GM19043 (cell line): Measurements from ENCODE around the gene TEX53.

ENCODE experiments used
- ATAC-seq: cut with Tn5 transposase; IDR thresholded peaks from one replicate; pipeline ENCODE4 v1.9.1; 2021; ENCODE audit warnings: low read depth; ENCODE audit not compliant: unreplicated experiment

Gene TEX53

DNA sequence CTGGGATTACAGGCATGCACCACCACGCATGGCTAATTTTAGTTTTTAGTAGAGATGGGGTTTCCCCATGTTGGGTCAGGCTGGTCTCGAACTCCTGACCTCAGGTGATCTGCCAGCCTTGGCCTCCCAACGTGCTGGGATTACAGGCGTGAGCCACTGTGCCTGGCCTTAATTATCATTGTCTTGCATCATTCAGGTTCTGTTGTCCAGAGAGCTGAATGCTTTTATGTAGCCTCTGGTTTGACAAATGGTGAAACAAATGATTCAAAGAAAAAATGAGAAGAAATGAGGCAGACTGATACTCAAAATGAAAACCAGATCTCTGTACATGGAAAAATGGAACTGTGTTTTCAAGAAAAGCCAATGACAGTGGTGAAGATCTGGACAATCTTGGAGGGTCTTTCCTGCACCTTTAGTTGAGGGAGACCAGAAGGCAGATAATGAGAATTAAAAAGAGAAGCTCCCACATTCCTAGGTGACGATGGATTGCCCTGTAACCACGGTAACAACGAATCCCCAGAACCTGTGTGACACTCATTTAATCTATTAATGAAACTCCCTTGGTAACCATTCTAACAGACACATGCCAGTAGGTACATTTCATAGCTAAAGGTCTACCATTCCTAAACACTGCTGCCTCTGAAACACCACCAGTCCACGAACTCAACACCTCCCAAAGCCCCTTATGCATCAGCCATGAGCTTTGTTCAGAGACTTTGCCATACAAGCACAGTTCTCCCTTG is 22.8 kb upstream of the TEX53 start:
- ATAC-seq = no peak

DNA sequence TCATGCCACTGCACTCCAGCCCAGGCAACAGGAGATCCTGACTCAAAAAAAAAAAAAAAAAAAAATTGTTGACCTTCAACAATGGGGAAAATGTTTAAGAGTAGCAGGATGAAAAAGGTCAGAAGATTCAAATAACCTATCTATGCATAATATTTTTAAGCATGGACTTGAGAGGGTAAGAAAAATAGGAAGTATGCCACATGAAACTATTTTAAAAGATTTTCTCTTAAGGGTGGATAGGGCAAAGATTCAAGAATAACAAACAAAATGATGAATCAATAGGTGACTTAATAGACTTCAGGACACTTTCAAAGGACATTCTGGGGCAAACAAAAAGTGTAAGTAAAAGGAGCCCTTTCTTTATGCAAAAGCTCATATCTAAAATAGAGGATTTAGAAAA is 21.2 kb upstream of the TEX53 start:
- ATAC-seq = no peak

DNA sequence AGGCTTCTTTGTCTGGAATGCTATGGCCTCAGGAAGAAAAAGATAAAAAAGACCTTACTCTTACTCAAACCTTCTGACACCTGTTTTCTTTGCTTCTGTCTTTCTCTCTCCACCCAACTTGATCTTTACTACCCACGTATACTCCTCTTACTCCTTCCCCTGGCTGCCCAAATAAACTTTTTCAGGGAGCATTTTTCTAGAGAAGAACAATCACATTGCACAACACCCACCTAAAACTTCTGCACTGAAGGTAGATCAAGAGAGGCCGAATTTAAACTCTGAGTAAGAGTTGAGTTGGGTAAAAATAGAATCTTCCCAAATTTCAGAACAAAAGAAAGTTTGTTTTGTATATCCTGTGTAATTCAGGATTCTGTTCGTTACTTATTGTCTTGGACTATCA is 20.5 kb upstream of the TEX53 start:
- ATAC-seq = no peak

DNA sequence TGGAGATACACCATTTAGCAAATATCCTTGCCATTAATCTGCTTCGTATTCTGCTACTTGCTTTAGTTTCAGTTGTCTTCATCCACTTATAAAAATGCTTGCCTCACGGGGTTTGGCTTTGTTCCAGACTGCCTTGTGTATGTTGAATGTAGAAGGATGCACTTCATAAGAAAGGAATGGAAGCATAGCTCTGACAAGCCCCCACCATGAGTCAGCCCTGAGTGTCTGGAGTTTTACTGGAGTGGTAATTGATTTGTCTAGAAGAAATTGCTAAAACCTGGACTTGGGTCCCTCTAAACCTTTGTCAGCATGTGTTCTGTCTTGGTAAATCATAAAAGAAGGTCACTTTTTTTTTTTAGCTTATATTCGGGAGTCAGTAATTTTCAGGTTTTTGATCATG is 19.8 kb upstream of the TEX53 start:
- no peak for ATAC-seq

DNA sequence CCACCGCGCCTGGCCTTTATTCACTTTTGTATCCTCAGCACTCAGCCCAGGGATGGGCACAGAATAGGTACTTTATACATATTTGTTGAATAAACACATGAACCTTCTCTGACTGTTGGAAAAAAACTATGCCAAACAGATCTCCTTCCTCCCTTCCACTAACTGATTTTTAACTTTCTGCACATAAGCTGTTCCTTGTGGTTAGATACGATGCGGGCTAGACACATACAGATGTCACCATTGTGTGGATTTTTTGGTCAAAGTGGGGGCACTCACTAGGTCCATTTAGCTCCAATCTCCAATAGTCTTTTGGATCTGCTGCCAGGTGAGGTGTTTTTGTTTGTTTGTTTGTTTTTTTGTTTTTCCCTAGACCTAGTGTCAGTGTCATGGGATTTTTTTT is 19.3 kb upstream of the TEX53 start:
- no peak for ATAC-seq

DNA sequence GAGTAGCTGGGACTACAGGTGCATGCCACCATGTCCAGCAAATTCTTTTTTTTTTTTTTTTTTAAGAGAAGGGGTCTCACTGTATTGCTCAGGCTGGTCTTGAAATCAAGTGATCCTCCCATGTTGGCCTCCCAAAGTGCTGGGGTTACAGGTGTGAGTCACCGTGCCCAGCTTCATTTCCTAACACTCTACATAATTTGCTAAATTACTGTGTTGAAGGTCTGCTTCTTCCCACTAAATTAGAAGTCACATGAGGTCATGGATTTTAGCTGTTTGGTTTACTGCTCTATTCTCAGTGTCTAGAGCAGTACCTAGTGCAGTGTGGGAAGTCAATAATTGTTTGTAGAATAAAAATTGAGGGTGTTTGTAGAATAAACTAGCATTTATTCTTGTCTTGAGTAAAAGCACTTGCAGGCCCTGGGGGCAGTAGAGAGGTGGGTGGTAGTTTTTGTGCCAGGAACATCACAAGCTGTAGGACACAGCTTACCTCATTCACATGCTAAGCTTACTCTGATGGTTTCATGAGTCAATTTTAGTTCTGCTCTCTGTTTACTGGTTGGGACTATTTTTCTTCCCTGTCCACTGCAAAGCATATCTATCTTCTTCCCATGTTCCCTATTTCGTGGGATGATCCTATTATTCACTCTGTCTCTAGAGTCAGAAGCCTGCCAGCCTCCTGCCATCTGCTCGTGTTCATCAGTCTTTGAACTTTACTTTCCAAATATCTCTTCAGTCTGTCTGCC is 17.4 kb upstream of the TEX53 start:
- ATAC-seq = no peak

DNA sequence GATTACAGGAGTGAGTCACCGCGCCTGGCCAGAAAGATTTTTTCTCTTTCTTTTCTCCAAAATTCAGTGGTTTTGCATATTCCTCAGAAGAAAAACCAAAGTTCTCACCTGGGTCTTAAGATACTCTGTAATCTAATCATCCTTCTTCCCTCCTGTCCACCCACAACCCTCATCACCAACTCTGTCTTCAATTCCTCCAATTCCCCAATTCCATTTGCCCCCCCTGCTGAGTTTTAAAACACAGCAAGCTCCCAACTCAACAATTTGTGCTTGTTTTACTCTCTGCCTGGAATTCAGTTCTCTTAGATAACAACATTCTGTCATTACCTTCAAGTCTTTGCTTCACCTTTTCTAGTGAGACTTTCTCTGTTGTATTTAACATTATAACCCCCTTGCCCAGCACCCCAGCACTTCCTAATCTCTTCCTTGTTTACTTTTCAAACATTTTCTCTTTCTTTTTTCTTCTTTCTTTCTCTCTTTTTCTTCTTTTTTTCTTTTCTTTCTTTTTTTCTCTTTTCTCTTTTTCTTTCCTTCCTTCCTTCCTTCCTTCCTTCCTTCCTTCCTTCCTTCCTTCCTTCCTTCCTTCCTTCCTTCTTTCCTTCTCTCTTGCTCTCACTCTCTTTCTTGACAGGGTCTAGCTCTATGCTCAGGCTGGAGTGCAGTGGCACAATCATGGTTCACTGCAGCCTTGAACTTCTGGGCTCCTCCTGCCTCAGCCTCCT is 16.6 kb upstream of the TEX53 start:
- no peak for ATAC-seq

DNA sequence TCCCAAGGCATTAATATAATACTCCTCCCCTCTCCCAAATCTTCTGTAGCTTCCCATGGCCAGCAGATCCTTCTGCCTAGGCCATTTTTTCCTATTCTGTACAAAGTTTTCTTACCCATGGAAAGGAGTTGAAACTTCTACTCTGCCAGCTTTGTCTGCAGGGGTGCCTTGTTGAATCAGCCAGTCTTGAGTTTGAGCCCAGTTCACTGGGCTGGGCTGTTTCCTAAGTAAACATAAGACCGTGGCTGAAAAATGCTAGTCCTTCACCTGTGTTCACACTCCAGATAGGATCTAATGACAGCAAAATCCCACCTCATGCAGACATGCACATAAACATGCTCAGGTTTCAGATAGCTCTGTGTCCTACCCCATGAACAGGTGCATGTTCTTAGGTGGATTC is 14.0 kb upstream of the TEX53 start:
- ATAC-seq = no peak

DNA sequence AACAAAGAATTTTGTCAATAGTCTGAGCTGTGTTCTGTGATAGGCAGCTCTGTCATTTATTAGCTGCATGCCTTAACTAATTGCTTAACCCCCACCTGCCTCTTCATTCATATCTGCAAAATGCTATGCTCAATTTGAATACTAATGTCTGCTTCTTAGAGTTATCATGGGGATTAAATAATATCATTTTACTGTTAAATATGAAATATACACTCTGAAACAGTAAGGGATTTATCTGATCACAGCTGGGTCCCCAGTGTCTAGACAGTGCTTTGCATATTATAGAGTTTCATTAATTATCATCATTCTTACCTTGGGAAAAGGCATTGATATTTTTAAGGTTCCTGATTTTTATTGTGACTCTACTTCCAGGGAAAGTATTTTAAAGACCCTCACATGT is 12.4 kb upstream of the TEX53 start:
- ATAC-seq = no peak

DNA sequence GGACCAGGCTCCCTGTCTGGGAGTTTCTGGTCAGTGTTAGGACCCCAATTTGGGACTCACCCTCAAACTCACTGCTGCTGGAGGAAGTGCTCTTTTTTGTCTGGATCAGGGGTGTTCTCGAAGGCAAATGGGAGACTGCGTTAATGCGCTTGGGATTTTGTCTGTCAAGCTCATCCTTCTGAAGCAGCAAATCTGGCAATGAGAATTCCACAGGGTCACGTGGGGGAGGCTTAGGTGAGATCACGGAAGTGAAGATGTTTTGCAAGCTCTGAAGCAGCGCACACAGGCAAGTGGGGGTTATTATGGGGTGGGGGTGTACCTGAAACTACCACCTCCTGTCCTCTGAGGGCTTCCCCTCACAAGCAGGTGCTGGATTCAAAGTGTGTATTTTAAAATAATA is 10.5 kb upstream of the TEX53 start:
- no peak for ATAC-seq

DNA sequence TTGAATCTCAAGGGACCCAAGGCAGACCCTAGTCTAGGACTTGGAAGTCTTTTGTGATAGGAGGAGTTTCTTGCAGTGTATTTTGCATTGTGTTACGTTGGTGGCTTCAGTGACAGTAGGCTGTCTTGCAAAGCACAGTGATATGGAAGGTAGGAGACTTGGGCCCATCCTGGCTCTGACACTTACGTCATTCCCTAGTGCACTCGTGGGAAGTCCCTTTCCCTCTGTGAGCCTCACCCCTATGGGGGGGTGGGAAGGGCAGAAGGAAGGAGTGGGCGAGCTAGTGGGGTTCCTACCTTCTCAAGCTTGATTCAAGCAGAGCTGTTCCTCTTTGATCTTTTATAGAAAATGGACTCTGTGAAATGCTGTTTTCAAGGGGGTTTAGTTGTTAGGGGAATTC is 9.2 kb upstream of the TEX53 start:
- ATAC-seq = no peak

DNA sequence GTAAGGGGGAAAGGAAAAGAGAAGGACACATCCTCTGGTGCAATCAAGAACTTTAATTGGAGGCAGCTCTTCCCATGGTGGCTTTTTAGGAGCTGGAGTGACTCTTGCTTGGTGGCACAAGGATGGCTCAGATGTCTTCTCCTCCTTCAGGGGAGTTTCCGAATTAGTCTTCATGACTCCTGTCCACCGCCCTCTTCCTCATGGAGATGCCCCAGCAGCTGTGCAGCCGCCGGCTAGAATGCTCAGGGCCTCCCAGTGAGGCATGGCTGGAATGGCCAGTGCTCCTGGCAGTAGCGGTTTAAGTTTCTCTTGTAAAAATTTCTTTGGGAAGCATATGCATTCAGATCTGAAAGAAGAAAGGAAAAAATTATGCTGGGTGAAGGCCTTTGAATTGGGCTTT is 8.8 kb upstream of the TEX53 start:
- no peak for ATAC-seq

DNA sequence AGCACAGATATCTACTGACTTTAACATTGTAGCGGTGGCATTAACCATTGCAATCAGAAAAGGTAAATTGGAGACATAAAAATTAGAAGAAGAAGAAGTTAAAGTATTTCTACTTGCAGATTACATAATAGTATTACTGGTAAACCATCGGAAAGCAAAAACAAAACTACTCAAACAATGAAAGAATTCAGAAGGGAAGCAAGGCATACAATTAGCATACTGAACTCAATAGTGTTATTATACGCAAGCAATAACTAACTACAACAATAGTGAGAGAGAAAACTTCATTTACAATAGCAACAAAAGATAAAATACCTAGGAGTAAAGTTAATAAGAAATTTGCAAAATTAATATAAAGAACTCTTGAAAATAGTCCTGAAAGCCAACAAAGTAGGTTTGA is 6.6 kb upstream of the TEX53 start:
- ATAC-seq = no peak

DNA sequence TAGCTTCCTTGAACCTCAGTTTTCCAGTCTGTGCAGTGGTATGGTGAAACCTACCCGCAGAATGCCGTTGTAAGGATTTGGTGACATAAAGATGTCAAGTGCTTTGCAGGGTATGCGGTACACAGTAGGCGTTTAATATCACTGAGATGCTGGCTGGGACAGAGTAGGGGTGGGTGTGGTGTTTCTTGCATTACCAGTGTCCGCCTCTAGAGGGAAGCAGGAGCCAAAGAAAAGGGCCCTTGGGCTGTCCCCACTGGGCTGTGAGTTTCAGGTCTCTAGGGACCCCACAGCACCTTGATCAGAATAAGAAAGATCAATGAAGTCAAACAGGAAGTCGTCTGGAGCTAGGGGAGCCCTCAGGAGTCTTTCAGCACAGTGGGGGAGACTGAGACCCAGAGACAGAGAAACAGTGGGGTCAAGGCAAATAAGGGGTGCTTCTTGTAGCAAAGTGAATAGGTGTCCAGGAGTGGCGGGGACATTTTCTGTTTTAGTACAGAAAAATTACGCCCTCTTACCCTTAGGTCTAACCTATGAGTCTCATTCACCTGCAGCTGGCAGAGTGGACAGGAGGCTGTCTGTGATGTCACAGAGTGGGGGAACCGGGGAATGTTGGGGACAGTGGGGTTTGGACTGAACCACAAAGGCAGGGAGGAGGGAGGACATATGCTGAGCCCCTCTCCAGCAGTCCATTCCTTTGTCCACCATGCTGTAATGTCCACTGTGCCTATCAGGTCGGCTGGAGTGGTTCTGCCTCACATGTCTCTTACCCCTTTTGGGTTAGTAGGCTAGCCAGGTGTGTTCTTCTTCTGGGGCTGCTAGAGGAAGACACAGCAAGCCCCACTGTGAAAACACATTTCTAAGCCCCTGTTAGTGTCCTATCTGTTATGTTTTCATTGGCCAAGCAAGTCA is 4.7 kb upstream of the TEX53 start:
- peak; percentile 82 for ATAC-seq

DNA sequence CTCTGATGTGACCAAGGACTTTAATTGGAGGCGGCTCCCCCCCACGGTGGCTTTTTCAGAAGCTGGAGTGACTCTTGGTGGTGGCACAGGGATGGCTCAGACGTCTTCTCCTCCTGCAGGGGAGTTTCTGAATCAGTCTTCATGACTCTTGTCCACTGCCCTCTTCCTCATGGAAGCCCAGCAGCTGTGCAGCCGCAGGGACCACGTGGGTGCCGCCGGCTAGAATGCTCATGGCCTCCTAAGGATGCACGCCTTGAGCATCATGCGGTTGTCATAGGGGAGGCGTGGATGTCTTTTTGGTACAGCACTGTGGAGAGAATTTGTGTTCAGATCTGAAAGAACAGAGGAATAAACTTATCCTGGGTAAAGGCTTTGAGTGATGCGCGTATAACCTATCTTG is 1.3 kb downstream of the TEX53 start:
- ATAC-seq = no peak

DNA sequence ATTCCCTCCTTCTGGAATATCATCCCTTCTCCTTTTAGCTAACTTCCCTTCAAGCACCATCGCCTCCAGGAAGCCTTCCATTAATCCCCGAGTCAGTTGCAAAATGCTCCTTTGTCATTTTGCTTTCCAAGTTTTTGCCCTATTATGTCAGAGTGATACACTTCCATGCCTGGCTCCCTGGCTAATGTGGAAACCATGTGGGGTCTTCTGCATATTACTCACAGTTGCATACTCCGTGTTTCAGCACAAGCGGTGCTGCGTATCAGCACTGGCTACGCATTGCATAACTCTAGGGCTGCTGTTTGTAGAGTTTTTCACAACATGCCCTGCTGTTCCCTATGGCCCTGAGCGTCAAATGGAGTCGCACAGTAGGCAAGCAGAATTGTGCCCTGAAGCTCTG is 1.9 kb downstream of the TEX53 start:
- ATAC-seq = no peak

DNA sequence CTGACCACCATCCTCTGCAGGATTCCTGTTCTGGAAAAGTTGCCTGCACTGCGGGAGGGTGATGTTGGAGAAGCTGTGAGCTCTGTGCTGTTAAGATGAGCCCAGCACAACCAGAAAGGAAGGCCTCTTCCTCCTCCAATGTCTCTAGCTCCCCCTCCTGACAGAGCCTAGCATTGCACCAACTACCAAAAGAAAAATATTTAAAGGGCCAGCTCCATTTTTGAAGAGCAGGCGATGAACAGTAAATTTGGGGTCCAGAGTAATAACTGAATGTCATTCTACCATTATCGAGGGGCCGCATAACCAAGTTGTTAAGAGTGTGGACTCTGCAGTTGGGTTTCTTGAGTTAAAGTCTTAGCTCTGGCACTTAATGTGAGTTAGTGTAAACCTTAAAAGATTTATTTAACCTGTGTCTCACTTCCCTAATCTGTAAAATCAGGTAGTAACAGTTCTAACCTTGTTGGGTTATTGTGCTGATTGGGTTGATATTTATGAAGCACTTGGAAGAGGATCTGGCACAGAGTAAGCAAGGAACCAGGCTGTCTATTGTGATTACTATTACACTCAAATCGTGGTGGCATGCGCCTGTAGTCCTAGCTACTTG is 3.9 kb downstream of the TEX53 start:
- ATAC-seq = peak; percentile 76

DNA sequence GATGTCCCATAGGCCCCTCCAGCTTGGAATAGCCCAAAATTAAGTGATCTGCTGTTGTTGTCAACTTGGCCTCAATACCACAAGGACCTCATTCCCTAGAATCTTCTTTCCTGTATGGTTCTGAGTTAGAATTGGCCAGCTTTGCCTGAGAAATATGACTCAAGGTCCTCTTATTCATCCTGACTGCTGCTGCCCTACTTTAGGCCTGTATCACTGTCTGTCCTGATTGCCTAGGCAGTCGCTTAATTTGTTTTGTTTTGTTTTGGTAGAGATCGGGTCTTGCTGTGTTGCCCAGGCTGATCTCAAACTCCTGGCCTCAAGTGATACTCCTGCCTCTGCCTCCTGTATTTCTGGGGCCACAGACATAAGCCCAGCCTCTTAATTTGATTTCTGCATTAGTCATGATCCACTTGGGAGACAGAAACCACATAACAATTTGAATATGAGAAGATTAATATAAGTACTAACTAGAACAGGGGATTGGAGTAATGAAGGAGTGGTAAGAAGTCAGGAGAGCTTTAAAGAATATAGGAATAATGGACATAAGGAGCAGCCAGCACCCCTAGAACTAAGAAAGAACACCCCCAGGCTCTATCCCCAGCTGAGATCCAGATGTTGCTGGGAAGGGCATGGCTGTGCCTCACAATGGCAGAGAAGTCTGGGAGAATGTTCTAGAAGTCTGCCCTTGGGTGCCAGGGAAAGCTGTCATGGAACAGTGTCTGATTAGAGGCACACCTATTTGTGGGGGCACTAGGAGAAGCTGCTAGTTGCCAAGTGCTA is 4.6 kb downstream of the TEX53 start:
- peak; percentile 14 for ATAC-seq

DNA sequence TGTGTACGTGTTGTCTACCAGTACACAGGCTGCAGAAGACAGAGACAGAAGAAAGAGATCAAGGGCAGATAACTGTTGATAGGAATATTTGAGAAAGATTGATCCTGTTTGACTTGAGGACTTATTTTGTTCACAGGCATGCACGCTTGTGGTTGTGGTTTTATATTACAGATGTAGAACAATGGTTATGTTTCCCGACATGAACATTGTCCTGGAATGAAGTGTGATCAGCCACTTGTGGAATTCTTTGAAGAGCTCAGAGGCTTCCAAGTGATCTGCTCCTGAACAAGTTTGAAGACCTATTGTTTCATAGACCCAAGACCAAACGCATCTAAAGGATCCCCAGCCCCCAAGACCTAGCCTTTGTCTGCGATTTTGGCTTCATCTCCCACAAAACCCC is 13.7 kb downstream of the TEX53 start:
- no peak for ATAC-seq

DNA sequence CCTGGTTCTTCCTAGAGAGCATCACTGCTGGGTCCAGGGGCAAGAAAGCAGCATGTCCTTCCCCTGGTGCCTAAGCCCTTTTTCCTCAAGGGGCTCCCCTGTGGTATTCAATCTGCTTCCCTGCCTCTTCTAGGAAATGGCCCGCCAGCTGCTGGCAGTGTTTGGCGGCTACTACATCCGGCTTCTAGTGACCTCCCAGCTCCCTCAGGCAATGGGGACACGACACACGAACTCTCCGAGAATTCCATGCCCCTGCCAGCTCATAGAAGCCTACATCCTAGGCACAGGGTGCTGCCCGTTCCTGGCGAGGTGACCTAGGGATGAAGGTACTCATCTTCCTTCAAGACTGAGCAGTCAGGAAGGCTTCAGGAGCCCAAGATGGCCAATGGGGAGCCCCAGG is 14.6 kb downstream of the TEX53 start:
- ATAC-seq = no peak
